Chondrocyte (in vitro differentiated cells): ENCODE results near the gene MGAM2. TPM values are rescaled to one million over a fixed set of nuclear protein-coding genes. Genes with fewer than 3 reads are reported as not detected.

Source experiments
- DNase-seq: peaks from one replicate; pipeline ENCODE4 v3.0.0; 2021; ENCODE audit warnings: mixed read lengths, low spot score
- H3K27ac Mint-ChIP-seq: one replicate; pipeline ENCODE4 v1.8.0; 2021; ENCODE audit warnings: mild to moderate bottlenecking, moderate library complexity, mixed read lengths; ENCODE audit not compliant: unreplicated experiment
- H3K27me3 Mint-ChIP-seq: 2 replicates; pipeline ENCODE4 v1.8.0; 2021; ENCODE audit warnings: low read depth, mixed read lengths
- H3K36me3 Mint-ChIP-seq: 2 replicates; pipeline ENCODE4 v1.8.0; 2021; ENCODE audit warnings: low read depth, mixed read lengths
- H3K4me1 Mint-ChIP-seq: 2 replicates; pipeline ENCODE4 v1.8.0; 2021; ENCODE audit warnings: low read depth, mild to moderate bottlenecking, mixed read lengths
- H3K4me3 Mint-ChIP-seq: one replicate; pipeline ENCODE4 v1.8.0; 2021; ENCODE audit warnings: mild to moderate bottlenecking, moderate library complexity, mixed read lengths; ENCODE audit not compliant: unreplicated experiment
- H3K9me3 Mint-ChIP-seq: 2 replicates; pipeline ENCODE4 v1.8.0; 2021; ENCODE audit warnings: low read depth, mixed read lengths
- long read RNA-seq: library from polyadenylated mRNA; stranded (forward); transcript quantifications from one replicate; pipeline ENCODE4 v2.0.0, GENCODE V29; 2021
- total RNA-seq: library from RNA; stranded (reverse); gene quantifications from 3 replicates; pipeline ENCODE4 v1.2.1, GENCODE V29; 2021
- TF ChIP-seq, protein P1 (sequence below): fragments of 200-600 bp; sonication (generic); IDR thresholded peaks from 2 replicates; pipeline ENCODE4 v1.5.0; 2021; ENCODE audit warnings: antibody characterized with exemption, mild to moderate bottlenecking, moderate library complexity

Gene MGAM2
- not detected in 3 replicates for total RNA-seq
- long read RNA-seq: 0 reads

DNA sequence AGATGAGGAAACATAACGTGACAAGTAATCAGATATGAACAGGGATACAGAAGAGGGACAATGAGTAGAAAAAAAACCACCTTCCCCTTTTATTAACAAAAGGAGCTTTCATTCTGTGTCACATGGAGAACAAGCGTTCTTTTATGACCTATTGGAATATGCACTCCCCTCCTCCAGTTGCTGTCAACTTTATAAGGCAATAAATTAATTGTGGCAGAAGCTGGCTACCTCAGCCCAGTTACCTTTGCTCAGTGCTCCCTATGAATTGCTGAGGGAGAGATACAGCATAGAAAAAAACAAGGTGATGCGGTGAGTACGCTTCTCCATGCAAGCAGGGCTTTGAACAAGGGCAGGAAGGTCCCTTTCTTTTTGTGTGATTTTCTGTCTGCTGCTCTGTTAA lies at the start of gene MGAM2:
Gene MGAM2, plus strand, starts transcription at position 220 of the 400 bp plus-strand sequence. CDS start 5,156 bp downstream, outside the sequence.
- peaks cover 19% of the 10 kb centered on the region for H3K27me3 Mint-ChIP-seq
- no peak within 1 kb of the TSS for H3K4me3 Mint-ChIP-seq
- DNase-seq: no peak
- no peaks in the 10 kb centered on the region for H3K36me3 Mint-ChIP-seq
- no peak within 1 kb of the TSS for H3K27ac Mint-ChIP-seq
- H3K9me3 Mint-ChIP-seq: no peaks in the 10 kb centered on the region
- no peaks in the 10 kb centered on the region for H3K4me1 Mint-ChIP-seq
- TF ChIP-seq, protein P1, sequence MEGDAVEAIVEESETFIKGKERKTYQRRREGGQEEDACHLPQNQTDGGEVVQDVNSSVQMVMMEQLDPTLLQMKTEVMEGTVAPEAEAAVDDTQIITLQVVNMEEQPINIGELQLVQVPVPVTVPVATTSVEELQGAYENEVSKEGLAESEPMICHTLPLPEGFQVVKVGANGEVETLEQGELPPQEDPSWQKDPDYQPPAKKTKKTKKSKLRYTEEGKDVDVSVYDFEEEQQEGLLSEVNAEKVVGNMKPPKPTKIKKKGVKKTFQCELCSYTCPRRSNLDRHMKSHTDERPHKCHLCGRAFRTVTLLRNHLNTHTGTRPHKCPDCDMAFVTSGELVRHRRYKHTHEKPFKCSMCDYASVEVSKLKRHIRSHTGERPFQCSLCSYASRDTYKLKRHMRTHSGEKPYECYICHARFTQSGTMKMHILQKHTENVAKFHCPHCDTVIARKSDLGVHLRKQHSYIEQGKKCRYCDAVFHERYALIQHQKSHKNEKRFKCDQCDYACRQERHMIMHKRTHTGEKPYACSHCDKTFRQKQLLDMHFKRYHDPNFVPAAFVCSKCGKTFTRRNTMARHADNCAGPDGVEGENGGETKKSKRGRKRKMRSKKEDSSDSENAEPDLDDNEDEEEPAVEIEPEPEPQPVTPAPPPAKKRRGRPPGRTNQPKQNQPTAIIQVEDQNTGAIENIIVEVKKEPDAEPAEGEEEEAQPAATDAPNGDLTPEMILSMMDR: no peak

DNA sequence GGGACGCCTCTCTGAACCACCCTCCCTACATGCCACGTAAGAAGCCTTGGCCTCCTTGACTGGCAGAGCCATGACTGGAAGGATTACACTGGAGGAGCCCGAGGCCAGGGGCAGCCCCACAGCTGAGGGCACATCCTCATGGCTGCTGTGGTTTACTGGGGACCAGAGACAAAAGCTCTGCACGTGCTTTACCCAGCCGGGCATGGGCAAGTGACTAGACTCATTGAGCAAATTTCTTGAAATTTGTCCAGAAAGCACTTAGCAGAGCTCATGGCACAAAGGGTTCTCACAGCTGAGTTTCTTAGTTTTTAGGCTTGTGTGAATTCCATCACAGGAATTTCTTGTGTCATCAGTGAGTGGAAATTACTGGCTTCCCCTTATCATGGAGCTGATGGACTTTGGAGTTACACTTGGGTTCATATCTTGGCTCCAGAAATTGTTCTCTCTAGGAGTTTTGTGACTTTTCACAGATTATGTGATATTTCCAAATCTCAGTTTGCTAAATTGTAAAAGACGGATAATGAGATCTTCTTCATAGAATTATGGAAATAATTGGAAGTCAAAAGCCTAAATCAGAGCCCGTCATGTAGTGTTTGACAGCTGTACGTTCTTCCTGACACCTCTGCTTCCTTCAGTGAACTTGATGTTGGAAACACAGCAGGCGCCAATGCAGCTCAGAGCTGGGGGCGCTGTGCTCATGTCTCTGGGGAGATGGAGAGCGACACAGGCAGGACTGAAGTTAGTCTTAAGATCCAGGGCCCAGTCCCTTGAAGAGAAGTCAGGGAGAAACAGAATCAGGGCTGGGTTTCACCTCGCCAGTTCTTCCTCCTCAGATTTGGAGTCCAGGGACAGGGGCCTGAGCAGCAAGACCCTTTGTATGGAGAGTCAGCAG lies 47.7 kb upstream of the MGAM2 start:
- Mint-ChIP-seq H3K27ac (peak overlapping the region; percentile 59), H3K36me3 (no peaks in the 10 kb centered on the region), H3K27me3 (no peaks in the 10 kb centered on the region), H3K4me3 (no peak overlapping the region), H3K4me1 (peaks cover 18% of the 10 kb centered on the region), H3K9me3 (no peaks in the 10 kb centered on the region)
- TF ChIP-seq, protein P1: no peak
- no peak for DNase-seq

DNA sequence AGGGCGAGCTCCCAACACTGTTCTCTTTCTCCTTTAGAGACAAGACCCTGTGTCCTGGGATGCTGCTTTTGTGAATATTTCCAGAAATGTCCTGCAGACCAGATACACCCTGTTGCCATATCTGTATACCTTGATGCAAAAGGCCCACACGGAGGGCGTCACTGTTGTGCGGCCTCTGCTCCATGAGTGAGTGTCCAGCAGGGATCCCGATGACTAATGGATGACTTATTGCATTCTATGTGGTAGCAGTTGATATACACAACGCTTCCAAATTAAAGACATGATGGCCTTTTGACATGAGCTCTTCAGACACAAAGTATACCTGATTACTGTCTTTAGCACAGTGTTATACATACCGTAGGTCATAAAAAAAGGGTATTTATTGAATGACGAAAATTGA lies 45.0 kb upstream of the MGAM2 start:
- no peak for DNase-seq
- no peaks in the 10 kb centered on the region for H3K27me3 Mint-ChIP-seq
- H3K4me3 Mint-ChIP-seq: no peak overlapping the region
- peaks cover 18% of the 10 kb centered on the region for H3K4me1 Mint-ChIP-seq
- H3K27ac Mint-ChIP-seq: no peak overlapping the region
- H3K9me3 Mint-ChIP-seq: no peaks in the 10 kb centered on the region
- TF ChIP-seq, protein P1: no peak
- H3K36me3 Mint-ChIP-seq: no peaks in the 10 kb centered on the region

DNA sequence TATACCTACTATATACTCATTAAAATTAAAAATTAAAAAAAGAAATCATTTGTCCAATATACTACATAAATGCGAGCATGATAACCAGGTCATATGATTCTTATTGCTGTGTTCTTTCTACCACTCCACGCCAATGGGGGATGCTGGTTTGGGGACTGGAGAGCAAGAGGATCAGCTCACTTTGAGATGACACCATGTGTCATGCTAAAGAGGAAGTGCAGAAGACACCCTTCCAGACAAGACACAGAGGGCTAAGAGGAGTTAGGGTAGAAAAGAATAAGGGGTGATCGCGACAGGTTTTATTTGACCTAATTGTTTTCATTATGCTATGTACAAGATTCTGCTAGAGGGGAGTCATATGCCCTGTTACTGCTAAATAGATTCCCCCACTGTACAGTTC lies 33.8 kb upstream of the MGAM2 start:
- Mint-ChIP-seq H3K36me3 (peaks cover 1% of the 10 kb centered on the region), H3K27me3 (no peaks in the 10 kb centered on the region), H3K9me3 (no peaks in the 10 kb centered on the region), H3K4me3 (no peak overlapping the region), H3K4me1 (peaks cover 5% of the 10 kb centered on the region), H3K27ac (no peak overlapping the region)
- no peak for DNase-seq
- TF ChIP-seq, protein P1: no peak

DNA sequence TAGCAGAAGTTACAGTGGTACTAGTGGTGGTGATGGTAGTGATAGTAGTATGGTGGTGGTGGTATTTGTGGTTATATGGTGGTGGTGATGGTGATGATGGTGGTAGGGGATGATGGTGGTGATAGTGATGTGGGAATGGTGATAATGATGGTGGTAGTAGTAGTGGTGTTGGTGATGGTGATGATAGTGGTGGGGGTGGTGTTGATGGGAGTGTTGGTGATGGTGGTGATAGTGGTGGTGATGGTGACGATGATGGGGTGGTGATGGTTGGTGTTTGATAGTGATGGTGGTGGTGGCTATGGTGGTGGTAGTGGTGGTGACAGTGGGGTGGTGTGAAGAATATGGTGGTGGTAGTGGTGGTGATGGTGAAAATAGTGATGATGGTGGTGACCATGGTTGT lies 27.9 kb upstream of the MGAM2 start:
- no peak for DNase-seq
- no peaks in the 10 kb centered on the region for H3K27me3 Mint-ChIP-seq
- no peak overlapping the region for H3K4me3 Mint-ChIP-seq
- peaks cover 1% of the 10 kb centered on the region for H3K36me3 Mint-ChIP-seq
- peaks cover 5% of the 10 kb centered on the region for H3K4me1 Mint-ChIP-seq
- no peak overlapping the region for H3K27ac Mint-ChIP-seq
- H3K9me3 Mint-ChIP-seq: no peaks in the 10 kb centered on the region
- TF ChIP-seq, protein P1: no peak
